ENCODE results near the gene ALG2. TPM values are rescaled to one million over a fixed set of nuclear protein-coding genes. Genes with fewer than 3 reads are reported as not detected.

The ALG2 gene
- total and polyA plus RNA-seq, 2 of the 4 experiments (the other 2 are of a cell fraction) = 36.4 to 38.4 TPM

DNA sequence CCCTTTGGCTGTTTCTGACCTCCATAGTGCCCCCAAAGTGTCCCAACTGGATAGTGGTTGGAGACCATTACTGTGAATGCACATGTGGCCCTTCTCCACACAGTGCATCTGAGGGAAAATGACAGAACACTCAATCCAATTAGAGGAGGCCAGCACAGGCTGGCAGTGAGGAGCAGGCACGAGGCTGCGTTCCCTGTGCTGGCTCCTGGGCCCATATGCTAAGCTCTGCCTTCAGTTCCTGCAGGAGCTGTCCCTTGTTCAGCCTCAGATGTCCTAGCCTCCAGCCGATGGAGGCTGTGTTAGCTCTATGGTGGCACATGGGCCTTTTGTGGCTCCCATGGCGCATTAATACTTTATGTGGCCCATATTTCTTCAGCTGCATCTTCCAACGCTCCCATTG is 35.8 kb downstream of the ALG2 start:
- TF ChIP-seq NFE2L2 (IDR thresholded peaks at IDR 0.05; ENCODE audit: low read depth, low read length) = no peak
- TF ChIP-seq, protein P1, sequence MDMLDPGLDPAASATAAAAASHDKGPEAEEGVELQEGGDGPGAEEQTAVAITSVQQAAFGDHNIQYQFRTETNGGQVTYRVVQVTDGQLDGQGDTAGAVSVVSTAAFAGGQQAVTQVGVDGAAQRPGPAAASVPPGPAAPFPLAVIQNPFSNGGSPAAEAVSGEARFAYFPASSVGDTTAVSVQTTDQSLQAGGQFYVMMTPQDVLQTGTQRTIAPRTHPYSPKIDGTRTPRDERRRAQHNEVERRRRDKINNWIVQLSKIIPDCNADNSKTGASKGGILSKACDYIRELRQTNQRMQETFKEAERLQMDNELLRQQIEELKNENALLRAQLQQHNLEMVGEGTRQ (IDR thresholded peaks at IDR 0.05; ENCODE audit: low read depth, low read length) = no peak
- TF ChIP-seq CHD1 (IDR thresholded peaks at IDR 0.05; ENCODE audit: low read depth, low read length) = no peak
- TF ChIP-seq MAFK (IDR thresholded peaks at IDR 0.05; ENCODE audit: low read depth, low read length) = no peak
- TF ChIP-seq BHLHE40 (IDR thresholded peaks at IDR 0.05; ENCODE audit: low read depth, low read length) = no peak
- TF ChIP-seq MXI1 (IDR thresholded peaks at IDR 0.05; ENCODE audit: borderline replicate concordance, low read depth, low read length) = no peak
- no peak for TF ChIP-seq POLR2A (IDR thresholded peaks at IDR 0.05; ENCODE audit: low read depth, low read length)
- TF ChIP-seq CEBPB (IDR thresholded peaks at IDR 0.05; ENCODE audit: low read depth, low read length) = no peak
- TF ChIP-seq, protein P2, sequence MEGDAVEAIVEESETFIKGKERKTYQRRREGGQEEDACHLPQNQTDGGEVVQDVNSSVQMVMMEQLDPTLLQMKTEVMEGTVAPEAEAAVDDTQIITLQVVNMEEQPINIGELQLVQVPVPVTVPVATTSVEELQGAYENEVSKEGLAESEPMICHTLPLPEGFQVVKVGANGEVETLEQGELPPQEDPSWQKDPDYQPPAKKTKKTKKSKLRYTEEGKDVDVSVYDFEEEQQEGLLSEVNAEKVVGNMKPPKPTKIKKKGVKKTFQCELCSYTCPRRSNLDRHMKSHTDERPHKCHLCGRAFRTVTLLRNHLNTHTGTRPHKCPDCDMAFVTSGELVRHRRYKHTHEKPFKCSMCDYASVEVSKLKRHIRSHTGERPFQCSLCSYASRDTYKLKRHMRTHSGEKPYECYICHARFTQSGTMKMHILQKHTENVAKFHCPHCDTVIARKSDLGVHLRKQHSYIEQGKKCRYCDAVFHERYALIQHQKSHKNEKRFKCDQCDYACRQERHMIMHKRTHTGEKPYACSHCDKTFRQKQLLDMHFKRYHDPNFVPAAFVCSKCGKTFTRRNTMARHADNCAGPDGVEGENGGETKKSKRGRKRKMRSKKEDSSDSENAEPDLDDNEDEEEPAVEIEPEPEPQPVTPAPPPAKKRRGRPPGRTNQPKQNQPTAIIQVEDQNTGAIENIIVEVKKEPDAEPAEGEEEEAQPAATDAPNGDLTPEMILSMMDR (conservative IDR thresholded peaks at IDR 0.05; ENCODE audit: low read depth, low read length) = no peak
- TF ChIP-seq, protein P3, sequence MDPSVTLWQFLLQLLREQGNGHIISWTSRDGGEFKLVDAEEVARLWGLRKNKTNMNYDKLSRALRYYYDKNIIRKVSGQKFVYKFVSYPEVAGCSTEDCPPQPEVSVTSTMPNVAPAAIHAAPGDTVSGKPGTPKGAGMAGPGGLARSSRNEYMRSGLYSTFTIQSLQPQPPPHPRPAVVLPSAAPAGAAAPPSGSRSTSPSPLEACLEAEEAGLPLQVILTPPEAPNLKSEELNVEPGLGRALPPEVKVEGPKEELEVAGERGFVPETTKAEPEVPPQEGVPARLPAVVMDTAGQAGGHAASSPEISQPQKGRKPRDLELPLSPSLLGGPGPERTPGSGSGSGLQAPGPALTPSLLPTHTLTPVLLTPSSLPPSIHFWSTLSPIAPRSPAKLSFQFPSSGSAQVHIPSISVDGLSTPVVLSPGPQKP (IDR thresholded peaks at IDR 0.05; ENCODE audit: borderline replicate concordance, low read depth, low read length) = no peak
- no peak for TF ChIP-seq MAZ (IDR thresholded peaks at IDR 0.05; ENCODE audit: borderline replicate concordance, low read depth, low read length)
- H3K9me3 ChIP-seq (ENCODE audit: control insufficient read depth, insufficient read depth, low read length) = no peaks in the 10 kb centered on the region; the same call in 1 of the 2 replicates
- no peak overlapping the region for H3K4ac ChIP-seq (ENCODE audit: low read depth, low read length)
- dilution Hi-C loops (cut with HindIII; ENCODE audit: low sequenced_read_pairs, unreplicated experiment) = no loop called here
- peaks cover 6% of the 10 kb centered on the region for H3K27me3 ChIP-seq (ENCODE audit: control insufficient read depth, insufficient read depth, low read length)
- H4K8ac ChIP-seq (ENCODE audit: low read depth in 2 of 2, low read length in 2 of 2) = no peak overlapping the region
- no peak overlapping the region for H2BK20ac ChIP-seq (ENCODE audit: low read depth, low read length)
- POLR2A ChIA-PET (ENCODE audit: unreplicated experiment) = no interaction called here
- H2AK5ac ChIP-seq (ENCODE audit: low read depth, low read length) = peak overlapping the region; percentile 17; the same call in 1 of the 2 replicates
- WGBS, 2 experiments (ENCODE audit: extremely low coverage in 2 of 2, insufficient read length in 1 of 2) = 93% methylated on average over 3 of the region's 5 CpGs; no CpG with 5 or more reads in 1 of the 2 experiments
- CTCF ChIA-PET = interaction anchor here (0.7 to 1.2 kb wide), 2 partner anchors 11 to 55 kb away, joined by 3 read pairs; no protein-coding TSS in a partner anchor
- no peak overlapping the region for H2BK15ac ChIP-seq (ENCODE audit: low read depth, low read length)
- no peak overlapping the region for H2BK5ac ChIP-seq (ENCODE audit: low read depth, low read length, poor library complexity, severe bottlenecking)
- H3K4me3 ChIP-seq (ENCODE audit: insufficient read depth, low read depth, low read length) = no peak overlapping the region
- no peak overlapping the region for H3K56ac ChIP-seq (ENCODE audit: extremely low read depth, insufficient read depth, low read length)
- no peak overlapping the region for H3K18ac ChIP-seq (ENCODE audit: low read depth, low read length)
- H3K27ac ChIP-seq (ENCODE audit: insufficient read depth, low read length) = no peak overlapping the region
- no peak overlapping the region for H3K9ac ChIP-seq (ENCODE audit: low read depth, low read length)
- no peak for DNase-seq
- in situ Hi-C loops (cut with MboI; ENCODE audit: low sequenced_read_pairs) = loop anchor here (10.0 to 25.0 kb wide), 4 partner anchors 619 to 1401 kb away; partner anchors contain the start of gene CAVIN4
- no peak overlapping the region for H4K91ac ChIP-seq (ENCODE audit: insufficient read depth, low read depth, low read length)
- H3K4me2 ChIP-seq (ENCODE audit: low read depth, low read length) = no peak overlapping the region
- no peak overlapping the region for H2BK120ac ChIP-seq (ENCODE audit: low read depth, low read length)
- H2AFZ ChIP-seq (replicated peaks; ENCODE audit: low read length, poor library complexity) = peak overlapping the region; percentile 43
- no peaks in the 10 kb centered on the region for H3K36me3 ChIP-seq (ENCODE audit: control insufficient read depth, insufficient read depth, low read length)
- H4K20me1 ChIP-seq (ENCODE audit: insufficient read depth, low read length) = no peaks in the 10 kb centered on the region
- no peak overlapping the region for H3K23ac ChIP-seq (ENCODE audit: low read depth, low read length)
- H3K79me1 ChIP-seq (ENCODE audit: low read depth in 1 of 2, low read length in 2 of 2) = no peaks in the 10 kb centered on the region
- H2AK9ac ChIP-seq (replicated peaks; ENCODE audit: low read depth, low read length, poor library complexity) = no peak overlapping the region
- no TSS peak for BruUV-seq (replicated peaks)
- H3K14ac ChIP-seq (replicated peaks; ENCODE audit: low read depth, low read length) = no peak overlapping the region
- no peak for ATAC-seq (ENCODE audit: low read depth)
- peaks cover 10% of the 10 kb centered on the region for H3K4me1 ChIP-seq (ENCODE audit: control insufficient read depth, insufficient read depth, low read length)
- H4K5ac ChIP-seq (ENCODE audit: low read depth, low read length) = no peak overlapping the region
- intact Hi-C loops (cut with micrococcal nuclease) = loop anchor here (1.0 to 10.0 kb wide), 5 partner anchors 37 to 1409 kb away; partner anchors contain the start of genes MSANTD3 and SEC61B
- H3K9me1 ChIP-seq (ENCODE audit: insufficient read depth, low read length) = peaks cover 6% of the 10 kb centered on the region; the same call in 1 of the 2 replicates
